NCI-H1930 (cell line): ENCODE data around the gene PARP12.
A peak's percentile ranks its signal among the peaks of the same experiment; 100 is the strongest.
"Not testable (repeated sequence)": the region's sequence is repeated elsewhere in the genome, so short reads cannot be mapped to it uniquely, and the experiment has no call there.

Experiments
- DNase-seq, 2 experiments: peaks; one replicate each; lab custom pipeline; 2025; lab: John Stamatoyannopoulos, UW

Gene PARP12, protein sequence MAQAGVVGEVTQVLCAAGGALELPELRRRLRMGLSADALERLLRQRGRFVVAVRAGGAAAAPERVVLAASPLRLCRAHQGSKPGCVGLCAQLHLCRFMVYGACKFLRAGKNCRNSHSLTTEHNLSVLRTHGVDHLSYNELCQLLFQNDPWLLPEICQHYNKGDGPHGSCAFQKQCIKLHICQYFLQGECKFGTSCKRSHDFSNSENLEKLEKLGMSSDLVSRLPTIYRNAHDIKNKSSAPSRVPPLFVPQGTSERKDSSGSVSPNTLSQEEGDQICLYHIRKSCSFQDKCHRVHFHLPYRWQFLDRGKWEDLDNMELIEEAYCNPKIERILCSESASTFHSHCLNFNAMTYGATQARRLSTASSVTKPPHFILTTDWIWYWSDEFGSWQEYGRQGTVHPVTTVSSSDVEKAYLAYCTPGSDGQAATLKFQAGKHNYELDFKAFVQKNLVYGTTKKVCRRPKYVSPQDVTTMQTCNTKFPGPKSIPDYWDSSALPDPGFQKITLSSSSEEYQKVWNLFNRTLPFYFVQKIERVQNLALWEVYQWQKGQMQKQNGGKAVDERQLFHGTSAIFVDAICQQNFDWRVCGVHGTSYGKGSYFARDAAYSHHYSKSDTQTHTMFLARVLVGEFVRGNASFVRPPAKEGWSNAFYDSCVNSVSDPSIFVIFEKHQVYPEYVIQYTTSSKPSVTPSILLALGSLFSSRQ

DNA sequence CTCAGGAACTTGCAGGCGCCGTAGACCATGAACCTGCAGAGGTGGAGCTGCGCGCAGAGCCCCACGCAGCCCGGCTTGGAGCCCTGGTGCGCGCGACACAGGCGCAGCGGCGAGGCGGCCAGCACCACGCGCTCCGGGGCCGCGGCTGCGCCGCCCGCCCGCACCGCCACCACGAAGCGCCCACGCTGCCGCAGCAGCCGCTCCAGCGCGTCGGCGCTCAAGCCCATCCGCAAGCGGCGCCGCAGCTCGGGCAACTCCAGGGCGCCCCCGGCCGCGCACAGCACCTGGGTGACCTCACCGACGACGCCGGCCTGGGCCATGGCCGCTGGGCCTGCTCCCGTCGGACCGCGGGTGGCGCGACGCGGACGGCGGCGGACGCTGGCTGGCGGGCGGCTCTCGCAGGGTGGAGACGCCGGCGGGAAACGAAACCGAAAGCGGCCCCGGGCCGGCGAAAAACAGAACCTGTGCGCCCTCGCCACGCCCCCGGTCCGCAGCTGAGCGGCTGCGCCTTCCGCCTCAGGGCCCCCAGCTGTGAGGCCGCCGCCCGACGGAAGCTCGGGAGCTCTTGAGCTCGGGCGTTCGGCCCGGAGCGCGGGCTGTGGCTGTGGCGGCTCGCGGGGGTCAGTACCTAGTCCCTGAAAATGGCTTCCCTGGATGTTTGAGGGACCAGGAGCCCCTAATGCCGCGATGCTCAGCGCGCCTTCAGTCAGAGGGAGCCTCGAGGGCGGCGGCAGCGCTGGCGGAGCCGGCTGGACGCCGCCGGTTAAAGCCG, at the start of gene PARP12:
TSS of gene PARP12 (minus strand) at position 424 of the 772 bp plus-strand sequence. CDS start at position 320, 104 bp downstream.
- peak; percentile 46 to 72 for DNase-seq

DNA sequence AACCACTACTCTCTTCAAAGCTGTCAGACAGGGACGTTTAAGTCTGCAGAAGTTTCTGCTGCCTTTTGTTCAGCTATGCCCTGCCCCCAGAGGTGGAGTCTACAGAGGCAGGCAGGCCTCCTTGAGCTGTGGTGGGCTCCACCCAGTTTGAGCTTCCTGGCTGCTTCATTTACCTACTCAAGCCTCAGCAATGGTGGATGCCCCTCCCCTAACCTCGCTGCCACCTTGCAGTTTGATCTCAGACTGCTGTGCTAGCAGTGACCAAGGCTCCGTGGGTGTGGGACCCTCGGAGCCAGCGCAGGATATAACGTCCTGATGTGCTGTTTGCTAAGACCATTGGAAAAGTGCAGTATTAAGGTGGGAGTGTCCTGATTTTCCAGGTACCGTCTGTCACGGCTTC, 46.0 kb upstream of the PARP12 start:
- DNase-seq, result not testable (repeated sequence)

DNA sequence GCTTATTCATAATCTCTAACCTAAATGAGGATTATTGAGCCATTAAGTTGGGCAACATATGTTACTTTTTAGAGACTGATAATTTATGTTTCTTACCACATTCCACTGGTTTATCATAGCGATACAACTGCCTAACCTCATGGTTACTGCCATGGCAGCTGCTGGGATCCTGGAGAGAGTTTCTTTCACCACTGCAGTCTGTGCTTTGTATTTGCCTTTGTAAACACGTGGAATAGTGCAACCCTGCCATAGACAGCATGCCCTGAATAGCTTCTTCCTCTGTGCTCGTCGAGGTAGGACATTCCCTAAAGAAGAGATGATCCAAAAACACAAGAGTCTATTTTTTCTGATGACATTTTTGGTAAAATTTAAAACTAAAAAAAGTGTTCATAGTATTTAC, 33.7 kb upstream of the PARP12 start:
- DNase-seq, result no peak

DNA sequence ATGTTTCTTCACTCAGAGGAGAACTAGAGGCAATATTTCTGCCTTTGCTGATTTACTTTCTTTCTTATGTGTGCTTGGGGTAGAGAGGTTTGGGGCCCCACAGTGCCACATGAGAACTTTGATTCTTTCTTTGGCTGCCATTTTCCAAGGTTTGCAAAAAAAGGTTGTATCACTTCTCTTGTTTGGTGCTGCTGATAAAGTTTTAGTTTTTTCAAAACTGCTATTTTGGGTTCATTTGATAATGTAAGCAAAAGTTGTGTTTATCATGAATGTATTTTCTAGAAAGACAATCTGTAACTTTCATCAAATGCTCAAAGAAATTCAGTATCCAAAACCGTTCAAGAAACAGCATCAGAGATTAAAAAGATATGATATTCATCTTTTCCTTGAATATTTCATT, 30.6 kb upstream of the PARP12 start:
- no peak for DNase-seq

DNA sequence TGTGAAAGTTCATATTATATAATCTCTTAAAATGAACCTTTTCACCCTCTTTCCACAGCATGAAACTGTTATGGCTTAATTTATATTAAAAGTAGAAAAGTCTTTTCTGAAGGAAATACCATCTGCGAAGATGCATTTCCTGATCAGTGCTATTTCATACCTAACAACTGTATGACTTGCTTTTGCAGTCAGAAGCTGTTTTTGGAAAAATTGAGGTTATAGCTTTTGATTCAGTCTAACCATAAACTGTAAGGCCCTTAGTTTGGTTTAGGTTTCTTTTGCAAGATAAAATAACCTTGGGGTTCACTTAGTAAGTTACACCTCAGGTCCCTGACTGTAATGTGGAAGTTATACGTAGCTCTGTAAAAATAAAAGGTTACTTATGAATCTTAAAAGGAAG, 22.7 kb upstream of the PARP12 start:
- DNase-seq, result no peak

DNA sequence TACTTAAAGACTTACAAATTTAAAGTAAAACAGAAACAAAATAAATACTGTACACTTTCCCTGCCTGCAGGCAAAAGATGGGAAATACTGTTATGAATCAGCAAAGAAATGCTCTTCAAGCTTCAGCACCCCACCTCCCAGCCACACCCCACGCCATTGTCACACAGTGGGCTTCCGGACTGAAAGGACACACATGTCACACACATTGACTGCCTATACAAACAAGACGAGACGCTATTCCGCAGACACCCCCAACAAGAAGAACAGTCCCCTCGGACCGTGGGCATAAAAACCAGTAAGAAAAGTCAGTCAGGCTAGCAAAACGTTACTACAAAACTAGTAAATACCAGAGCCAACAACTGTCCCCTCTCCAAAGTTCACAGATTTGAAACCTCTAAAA, 22.2 kb upstream of the PARP12 start:
- no peak for DNase-seq

DNA sequence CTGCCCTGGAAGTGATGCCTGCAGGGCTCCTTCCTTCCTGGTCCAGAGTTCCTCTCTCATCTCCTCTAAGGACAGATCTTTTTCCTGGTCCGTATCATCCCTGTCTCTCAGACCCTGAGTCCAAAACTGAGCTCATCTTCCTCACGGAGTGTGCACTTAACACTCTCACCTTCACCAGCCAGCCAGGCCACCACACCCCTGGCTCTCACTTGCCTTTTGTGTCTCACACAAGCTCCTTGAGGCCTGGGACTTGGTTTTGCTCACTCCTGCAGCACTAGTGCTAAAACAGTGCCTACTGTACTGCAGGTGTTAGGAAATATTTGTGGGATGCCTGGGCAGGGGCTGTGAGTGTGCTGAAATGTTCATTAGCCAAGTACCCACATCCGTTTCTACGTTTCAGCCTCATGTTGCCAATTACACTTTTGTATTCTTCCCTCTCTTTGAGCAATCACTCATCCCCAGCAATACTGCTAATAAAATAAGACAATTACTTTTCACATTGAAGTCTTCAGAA, 21.4 kb upstream of the PARP12 start:
- DNase-seq, result no peak

DNA sequence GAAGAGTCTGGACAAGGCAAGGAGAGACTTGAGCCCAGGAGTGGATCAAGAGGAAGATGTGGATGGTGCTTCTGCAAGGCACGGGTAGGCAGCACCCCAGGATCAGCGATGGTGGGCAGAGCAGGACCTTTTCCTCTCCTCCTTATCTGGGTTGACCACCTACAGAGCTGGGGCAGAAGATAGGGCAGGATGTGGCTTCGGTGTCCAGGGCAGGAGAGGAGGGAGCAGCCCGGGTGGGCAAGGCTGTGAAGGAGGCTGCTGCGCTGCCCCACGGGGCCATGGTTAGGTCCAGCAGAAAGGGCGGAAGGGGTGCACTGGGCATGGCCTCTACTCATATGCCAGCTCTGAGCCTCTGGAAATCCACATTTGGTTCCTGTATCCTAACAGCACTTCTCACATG, 20.0 kb upstream of the PARP12 start:
- DNase-seq, result no peak

DNA sequence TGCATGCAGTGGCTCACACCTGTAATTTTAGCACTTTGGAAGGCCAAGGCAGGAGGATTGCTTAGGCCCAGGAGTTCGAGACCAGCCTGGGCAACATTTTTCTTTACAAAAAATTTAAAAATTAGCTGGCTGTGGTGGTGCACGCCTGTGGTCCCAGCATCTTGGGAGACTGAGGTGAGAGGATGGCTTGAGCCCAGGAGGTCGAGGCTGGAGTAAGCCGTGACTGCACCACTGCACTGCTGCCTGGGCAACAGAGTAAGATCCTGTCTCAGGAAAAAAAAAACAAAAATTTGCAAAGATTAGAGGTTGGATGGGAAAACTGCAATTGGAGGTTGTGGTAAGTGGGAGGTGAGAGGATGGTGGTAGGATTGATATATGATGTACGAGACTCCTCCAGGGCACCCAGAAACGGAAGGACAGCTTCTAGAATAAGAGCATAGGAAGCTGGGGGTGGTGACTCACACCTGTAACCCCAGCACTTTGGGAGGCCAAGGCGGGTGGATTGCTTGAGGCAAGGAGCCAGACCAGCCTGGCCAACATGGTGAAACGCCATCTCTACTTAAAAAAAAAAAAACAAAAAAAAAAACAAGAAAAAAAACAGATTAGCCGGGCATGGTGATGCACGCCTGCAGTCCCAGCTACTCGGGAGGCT, 19.1 kb upstream of the PARP12 start:
- no peak for DNase-seq

DNA sequence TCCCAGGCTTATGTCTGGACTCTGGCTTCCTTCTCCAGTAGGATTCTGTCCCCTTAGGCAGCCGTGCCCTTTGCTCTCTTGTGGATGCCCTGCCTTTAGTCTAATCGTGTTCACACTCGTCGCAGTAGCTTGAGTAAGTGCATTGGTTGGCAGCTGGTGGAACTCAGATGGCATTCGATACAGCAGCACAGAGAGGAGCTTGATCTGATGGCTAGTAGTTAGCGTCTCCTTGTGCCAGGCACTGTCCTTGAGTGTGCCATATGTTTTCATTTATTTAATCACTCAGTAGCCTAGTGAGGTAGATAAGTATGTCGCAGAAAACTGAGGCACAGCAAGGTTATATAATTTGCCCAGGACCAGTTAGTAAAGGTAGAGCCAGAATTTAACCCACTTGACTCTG, 18.2 kb upstream of the PARP12 start:
- no peak for DNase-seq

DNA sequence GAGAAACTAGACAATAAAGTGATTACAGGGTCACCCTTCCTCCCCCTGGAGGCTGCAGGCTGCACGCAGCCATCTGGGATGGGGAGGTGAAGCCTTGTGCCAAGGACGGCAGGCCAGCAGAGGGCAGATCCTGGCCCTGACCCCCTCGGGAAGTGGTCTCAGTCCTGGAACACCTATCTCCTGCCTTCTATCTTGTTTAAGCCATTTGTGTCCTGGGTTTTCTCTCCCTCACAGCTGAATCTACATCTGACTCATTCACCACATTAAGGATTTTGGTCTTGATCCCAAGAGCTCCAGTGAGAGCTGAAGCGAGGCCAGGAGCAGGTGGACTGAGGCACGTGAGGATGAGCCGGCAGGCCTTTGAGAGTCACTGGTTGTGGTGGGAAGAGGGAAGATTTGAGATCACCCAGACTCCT, 16.4 kb upstream of the PARP12 start:
- peak; percentile 21 to 54 for DNase-seq

DNA sequence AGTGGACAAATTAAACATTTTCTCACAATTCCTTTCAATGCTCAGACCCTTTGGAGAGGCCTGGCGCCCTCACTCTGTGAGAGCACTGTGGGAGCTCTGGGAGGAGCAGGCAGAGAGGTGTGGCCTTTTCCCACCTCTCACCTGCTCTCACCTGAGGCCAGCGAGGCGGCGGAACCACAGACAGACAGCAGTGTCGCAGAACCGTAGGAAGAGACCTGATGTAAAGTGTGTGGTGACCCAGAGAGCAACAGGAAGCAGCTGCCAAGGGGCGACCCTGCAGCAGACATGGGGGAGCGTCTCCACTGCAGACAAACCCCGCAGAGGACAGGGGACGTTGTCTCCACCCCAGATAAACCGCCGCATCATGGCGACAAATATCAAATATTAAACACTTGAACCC, 15.6 kb upstream of the PARP12 start:
- no peak for DNase-seq

DNA sequence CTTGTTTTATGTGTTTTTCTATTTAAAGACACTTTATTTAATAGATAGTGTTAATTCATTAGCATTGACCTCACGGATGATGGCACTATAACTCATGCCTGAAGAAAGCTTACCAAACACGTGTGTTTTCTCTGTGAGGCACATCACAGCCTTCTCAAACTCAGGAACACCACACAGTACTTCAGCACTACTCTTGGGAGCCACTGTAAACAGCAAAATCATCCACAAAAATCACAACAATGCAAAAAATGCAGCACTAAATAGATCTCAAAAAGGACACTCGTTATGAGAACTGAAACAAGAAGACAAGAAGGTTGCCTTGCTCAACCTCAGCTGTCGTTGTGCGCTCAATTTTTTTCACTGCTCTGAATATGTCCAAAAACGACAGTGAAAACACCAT, 12.0 kb upstream of the PARP12 start:
- DNase-seq, result no peak

DNA sequence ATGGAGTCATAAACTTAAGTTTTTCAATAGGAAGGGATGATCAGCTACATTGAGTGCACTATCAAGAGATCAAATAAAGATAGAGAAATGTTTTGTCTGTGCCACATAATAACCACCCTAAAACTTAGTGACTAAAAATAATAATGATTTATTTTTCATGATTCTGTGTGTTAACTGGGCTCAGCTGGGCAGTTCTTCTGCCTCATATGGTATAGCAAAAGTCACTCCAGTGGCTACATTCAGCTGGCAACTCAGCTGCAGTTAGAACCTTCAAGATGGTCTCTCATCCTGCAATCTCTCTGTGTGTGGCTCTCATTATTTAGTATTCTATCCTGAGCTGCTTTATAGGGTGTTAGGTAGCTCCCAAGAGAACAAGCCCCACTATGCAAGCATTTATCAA, 7.8 kb upstream of the PARP12 start:
- DNase-seq, result no peak

DNA sequence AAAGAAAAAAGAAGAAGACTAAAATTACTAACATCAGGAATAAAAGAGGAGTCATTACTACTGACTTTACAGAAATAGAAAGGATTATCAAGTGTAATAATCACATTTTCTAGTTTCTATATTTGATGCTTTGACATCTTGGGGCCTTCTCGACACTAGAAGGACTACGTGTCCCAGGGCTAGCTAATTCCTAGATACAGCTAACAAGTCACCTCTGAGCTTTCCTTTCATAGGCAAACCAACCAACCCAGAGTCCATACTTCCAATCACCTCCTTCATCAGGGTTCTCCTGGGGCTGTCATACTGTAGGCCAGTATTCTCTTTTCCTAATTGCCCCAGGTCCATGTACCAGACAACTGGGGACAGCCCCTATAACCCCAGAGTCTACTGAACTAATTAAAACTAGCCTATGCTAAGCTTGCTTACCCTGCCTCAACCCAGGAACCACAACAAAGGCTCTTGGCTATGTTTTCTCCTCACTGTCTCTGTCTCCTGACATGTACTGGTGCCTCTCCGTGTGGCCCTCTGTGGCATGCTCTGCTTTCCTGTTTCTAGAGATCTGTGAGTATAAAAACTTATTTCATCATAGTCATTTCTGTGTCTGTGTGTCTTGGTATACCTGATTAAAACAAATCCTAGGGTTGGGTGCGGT, 6.7 kb upstream of the PARP12 start:
- DNase-seq, result no peak

DNA sequence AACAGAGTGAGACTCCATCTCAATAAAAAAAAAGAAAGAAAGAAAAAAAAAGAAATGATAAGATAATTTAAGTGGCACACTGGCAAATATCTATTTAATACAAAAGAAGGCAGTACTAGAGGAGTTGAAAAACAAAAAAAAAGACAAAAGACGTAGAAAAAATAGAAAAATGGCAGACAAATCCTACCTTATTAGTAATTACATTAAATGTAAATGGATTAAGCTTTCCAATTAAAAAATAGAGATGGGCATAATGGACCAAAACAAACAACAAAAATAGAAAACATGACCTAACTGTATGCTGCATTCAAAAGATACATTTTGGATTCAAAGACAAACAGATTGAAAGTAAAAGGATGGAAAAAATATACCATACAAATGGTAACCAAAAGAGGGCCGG, 5.3 kb upstream of the PARP12 start:
- no peak for DNase-seq

DNA sequence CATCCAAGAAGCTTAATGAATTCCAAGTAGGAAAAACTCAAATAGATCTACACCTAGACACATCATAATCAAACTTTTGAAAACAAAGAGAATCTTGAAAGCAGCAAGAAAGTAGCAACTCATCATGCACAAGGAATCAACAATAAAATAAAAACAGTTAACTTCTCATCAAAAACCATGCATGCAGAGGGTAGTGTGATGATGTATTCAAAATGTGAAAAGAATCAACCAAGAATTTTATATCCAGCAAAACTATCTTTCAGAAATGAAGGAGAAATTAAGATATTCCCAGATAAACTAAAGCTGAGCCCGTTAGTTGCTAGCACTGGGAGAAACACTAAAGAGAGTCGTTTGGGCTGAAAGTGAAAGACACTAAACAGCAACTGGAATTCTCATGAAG, 4.3 kb upstream of the PARP12 start:
- DNase-seq, result no peak

DNA sequence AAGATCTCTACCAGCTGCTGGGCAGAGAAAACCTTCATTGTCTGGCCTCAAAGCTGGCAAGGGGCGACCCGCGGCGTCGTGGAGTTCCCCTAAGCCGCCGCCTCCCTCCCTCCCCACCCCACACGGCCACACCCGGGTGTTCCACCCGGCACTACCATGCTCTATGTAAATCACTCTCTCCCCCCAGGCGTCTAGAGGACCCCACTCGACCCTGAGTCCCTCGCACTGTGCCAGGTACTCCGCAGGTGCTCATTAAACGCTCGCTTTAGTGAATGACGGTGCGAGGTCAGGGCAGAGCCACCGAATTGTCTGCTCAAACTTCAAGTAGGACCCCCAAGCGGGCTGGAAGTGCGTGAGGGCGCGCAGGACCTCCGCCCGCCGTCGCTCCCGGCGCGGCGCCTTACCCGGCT, 628 bp downstream of the PARP12 start:
- no peak for DNase-seq

DNA sequence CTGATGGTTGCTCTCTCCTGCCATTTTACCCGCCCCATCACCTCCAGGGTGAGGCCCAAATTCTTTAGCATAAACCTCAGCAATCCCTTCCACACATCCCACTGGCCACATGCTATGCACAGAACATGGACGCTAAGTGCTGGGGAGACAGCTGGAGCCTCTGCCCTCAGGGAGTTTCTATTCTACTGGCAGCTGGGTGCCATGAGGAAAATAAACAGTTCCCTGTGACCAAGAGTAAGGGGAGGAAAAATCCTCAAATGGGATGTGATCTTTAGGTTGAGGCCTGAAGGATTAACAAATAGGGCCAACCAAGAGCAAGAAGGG, 1.2 kb downstream of the PARP12 start:
- DNase-seq, result no peak

DNA sequence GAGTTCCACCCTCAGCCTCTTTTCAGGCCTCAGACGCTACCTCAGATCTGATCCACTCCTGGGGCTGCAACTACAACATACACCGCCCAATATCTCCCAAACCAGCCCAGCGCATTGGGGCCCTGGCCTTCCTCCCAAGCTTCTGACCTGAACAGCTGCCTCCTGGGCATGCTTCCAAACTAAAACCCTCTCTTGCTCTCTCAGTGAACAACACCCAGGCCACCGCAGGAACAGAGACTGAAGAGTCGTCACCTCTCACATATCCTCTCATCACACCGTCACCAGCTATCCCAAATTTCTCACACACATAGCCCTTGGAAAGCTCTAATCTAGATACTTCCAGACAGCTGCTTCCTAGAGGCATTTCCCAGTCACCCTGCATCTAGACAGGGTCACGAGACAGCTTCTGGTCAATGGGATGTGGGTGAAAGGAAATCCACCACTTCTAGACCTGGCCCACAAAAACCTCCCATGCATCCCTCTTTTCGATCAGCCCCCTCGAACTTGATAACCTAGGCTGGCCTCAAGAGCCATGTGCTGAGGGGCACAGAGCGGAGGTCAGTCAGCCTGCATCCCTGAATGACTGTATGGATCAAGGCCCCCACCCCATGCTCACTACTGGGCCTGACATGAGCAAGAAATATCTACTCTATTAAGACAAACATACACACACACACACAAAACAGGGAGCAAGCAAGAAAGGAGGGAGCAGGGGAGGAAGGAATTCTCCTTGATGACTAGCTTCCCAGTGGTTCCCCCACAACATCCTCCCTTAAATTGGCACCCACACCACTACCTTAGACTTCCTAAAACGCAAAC, 1.8 kb downstream of the PARP12 start:
- DNase-seq, result no peak

DNA sequence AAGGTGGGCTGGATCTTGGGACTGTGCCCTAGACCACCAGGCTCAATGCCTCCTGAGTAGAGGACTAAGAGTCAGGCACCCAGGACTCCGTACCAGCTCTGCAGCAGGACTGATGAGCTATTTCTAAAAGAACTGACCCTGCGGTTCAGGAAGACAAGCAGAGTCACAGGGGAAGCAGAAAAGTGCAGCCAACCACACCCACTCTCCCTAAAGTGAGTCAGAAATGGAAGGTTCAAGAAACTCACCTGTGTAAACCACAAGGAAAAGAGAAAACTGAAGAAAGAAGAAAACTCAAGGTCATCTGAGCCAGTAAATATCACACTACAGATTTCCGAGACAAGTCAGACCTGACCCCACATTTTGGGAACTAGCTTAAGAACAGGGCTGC, 2.5 kb downstream of the PARP12 start:
- DNase-seq, result no peak
